Skeletal muscle tissue (tissue), 4 donors: ENCODE data around the gene RGPD8. TPM values are rescaled to one million over a fixed set of nuclear protein-coding genes. Genes with fewer than 3 reads are reported as not detected.
"Not testable (repeated sequence)": the region's sequence is repeated elsewhere in the genome, so short reads cannot be mapped to it uniquely, and the experiment has no call there.

Experiments
- H3K27ac ChIP-seq: one replicate; pipeline ENCODE4 v1.7.0; 2013; ENCODE audit warnings: mild to moderate bottlenecking, low read depth, low read length, inconsistent platforms
- H3K27me3 ChIP-seq, 3 donors: one replicate each; pipeline ENCODE4 v1.7.0; 2013; ENCODE audit warnings: low read length in 3 of 3; ENCODE audit not compliant: control insufficient read depth in 3 of 3, insufficient read depth in 3 of 3
- H3K36me3 ChIP-seq, 3 donors: one replicate each; pipeline ENCODE4 v1.7.0; 2013; ENCODE audit warnings: low read length in 3 of 3; ENCODE audit not compliant: control insufficient read depth in 3 of 3, insufficient read depth in 3 of 3
- H3K4me1 ChIP-seq, 3 donors: one replicate each; pipeline ENCODE4 v1.7.0; 2013; ENCODE audit warnings: low read length in 3 of 3, mild to moderate bottlenecking in 3 of 3; ENCODE audit not compliant: control insufficient read depth in 3 of 3, insufficient read depth in 3 of 3
- H3K4me3 ChIP-seq, 3 donors: one replicate each; pipeline ENCODE4 v1.7.0; 2013; ENCODE audit warnings: low read length in 3 of 3
- H3K9ac ChIP-seq, 3 donors: one replicate each; pipeline ENCODE4 v1.7.0; 2013; ENCODE audit warnings: low read length in 3 of 3, mild to moderate bottlenecking in 3 of 3, moderate library complexity in 2 of 3, low read depth in 1 of 3
- H3K9me3 ChIP-seq, 3 donors: one replicate each; pipeline ENCODE4 v1.7.0; 2013; ENCODE audit warnings: low read length in 3 of 3; ENCODE audit not compliant: control insufficient read depth in 3 of 3
- total RNA-seq: library from RNA; depleted of rRNA; stranded (reverse); fragments of >200 nt; gene quantifications from one replicate; pipeline ENCODE4 v1.2.3, GENCODE V29; 2014
- donor health status: Osteomylitis.

RGPD8 gene
- total RNA-seq, 1 donor from 2014 or later: 18.3 TPM

DNA sequence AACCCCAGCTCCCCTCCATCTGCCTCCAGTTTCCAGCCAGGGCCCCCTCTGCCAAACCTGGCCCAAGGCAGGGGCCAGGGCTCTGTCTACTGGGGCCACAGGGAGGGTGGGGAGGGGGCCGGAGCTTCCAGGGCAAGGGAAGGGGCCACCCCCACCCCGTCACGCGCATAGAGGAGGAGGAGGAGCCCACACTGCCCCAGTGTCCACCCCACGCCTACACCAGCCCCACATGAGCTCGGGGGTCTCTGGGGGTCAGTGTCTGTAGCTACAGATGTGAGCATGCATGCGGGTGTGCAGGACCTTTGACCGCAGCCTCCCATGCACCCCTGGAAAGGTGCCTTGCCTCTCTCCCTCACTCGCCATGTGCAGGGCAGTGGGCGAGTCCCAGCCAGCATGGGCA, 3.5 kb upstream of the RGPD8 start:
- not testable (repeated sequence) for H3K27ac ChIP-seq, H3K9ac ChIP-seq, H3K4me3 ChIP-seq, H3K4me1 ChIP-seq, H3K36me3 ChIP-seq, H3K27me3 ChIP-seq, H3K9me3 ChIP-seq

DNA sequence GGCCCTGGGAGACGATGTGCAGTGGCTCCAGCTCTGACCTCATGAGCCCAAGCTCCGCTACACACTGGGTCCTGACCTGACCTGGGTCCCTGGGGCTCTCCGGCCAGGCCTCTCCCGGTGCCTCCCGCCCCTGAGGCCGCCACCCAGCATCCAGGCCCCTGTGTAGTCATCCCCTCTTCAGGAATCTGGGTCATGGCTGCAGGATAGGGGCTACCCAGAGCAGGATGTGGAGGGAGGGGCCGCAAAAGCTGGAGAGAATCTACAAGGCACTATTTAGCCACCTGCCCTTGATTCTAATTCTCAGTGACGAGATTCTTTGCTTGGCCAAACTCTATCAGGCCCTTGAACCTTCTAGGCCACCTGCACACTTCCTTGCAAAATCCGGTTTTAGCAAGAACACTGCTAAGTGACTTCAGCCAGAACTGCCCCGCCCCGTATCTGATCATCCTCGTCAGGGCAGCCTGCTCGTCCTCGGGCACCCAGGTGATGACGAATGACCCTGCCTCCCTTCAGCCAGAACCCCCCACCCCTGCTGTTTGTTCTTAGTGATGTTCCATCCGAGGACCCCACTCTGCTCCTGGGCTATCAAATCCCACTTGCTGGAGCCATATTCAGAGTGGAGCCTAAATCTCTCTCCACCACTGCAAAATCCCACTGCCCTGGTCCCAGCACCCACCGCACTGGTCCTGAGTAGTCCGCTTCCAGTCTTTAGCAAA, 2.4 kb upstream of the RGPD8 start:
- not testable (repeated sequence) for H3K27me3 ChIP-seq, H3K27ac ChIP-seq, H3K4me1 ChIP-seq, H3K4me3 ChIP-seq, H3K9me3 ChIP-seq, H3K36me3 ChIP-seq, H3K9ac ChIP-seq

DNA sequence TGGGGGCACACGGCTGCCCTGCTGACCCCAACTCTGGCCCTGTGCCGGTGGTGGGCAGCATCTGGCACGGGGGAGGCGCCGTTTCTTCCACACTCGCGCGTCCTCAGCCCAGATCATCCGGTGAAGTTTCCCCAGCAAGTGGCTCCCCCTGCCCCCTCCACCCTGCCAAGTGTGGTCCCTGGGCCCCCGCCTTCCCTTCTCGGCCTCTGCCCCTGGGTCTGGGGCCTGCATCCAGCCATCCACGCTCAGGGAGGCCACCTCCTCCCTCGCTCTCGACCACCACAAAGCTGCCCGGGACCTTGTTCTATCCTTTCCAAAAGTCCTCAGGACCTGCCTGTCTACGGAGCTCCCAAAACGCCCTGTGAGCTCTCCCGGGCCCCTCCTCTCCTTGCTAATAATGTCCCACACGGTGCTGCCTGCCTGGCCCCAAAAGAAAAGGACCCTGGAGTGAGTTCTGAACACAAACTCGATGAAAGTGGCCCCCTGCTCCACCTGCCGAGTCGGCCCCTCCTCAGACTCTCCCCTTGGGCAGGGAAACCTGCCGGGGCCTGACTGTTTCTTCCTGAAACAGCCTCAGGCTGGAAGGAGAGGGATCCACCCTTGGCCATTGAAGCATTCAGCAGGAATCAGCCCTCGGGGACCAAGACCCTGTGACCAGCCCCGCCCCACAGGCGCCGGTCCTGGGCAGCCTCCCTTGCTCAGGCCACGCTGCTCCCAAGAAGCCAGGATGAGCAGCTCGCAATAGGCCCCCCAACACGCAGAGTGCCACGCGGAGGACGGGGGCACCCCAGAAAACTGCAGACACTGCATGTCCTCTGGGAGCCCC, 1.7 kb upstream of the RGPD8 start:
- H3K4me1 ChIP-seq, H3K27ac ChIP-seq, H3K4me3 ChIP-seq, H3K9ac ChIP-seq, H3K27me3 ChIP-seq, H3K36me3 ChIP-seq, H3K9me3 ChIP-seq: not testable (repeated sequence)

DNA sequence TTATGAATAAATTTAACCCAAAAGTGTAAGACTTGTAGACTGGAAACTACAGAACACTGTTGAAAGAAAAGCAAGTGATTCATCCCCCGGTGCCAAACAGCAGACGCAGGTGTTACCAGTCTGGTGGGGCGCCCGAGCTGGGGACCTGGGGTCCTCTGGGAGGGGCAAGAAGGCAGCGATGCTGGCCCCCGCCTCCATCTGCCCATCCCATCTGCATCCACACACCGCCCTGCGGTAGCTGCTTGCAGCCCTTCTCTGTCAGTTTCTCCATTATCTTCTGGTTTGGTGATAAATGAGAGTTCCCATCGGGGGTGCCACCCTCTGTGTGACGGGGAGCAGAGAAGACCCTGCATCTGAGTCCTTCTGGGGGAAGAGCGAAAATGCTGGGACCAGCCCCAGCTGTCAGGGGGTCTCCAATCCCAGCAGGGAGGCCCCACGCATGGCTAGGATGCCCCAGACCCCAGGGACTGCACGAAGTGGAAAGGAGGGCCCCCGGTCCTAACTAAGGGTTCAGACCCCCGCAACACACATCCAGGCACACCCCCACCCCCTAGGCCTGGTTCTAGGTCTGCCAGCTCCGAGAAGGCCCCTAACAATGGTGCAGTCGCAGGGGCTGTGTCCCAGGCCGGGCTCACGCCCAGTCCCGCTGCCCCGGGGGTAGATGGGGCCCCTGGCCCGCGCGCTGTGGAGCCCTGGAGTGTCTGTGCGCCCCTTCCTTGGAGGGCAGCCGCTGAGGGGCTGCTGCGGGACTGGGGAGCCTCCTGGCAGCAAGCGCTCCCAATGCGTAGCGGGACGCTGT, 686 bp upstream of the RGPD8 start:
- H3K9me3 ChIP-seq: no peaks in the 10 kb centered on the region
- no peaks in the 10 kb centered on the region for H3K4me1 ChIP-seq
- H3K27me3 ChIP-seq: peaks cover 0 to 4% (median 0%) of the 10 kb centered on the region in 3 donors
- H3K27ac ChIP-seq: no peak overlapping the region
- no peaks in the 10 kb centered on the region for H3K36me3 ChIP-seq
- no peak overlapping the region for H3K9ac ChIP-seq
- H3K4me3 ChIP-seq: no peak overlapping the region

DNA sequence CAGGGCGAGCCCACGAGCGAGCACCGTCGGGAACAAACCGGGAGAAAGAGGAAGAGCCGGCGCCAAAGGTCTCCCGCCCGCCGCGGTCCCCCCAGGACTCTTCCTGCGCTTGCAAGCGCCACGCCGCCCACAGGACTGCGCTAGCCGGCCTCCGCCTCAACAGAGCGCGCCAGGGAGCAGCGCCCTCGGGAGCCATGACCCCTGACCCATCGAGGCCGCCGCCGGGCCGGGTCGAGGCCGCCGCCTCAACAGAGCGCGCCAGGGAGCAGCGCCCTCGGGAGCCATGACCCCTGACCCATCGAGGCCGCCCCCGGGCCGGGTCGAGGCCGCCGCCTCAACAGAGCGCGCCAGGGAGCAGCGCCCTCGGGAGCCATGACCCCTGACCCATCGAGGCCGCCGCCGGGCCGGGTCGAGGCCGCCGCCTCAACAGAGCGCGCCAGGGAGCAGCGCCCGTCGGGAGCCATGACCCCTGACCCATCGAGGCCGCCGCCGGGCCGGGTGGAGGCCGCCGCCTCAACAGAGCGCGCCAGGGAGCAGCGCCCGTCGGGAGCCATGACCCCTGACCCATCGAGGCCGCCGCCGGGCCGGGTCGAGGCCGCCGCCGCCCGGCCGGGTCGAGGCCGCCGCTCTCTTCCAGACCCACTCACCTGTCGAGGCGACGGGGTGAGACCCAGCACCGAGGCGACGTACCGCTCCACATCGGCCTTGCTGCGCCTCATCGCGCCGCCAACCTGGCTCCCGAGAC, 538 bp downstream of the RGPD8 start:
- peak overlapping the region in 2 of 3 donors; percentile 20 to 45 for H3K4me3 ChIP-seq
- H3K4me1 ChIP-seq, H3K36me3 ChIP-seq, H3K9me3 ChIP-seq, H3K27ac ChIP-seq, H3K27me3 ChIP-seq: not testable (repeated sequence)
- H3K9ac ChIP-seq: peak overlapping the region in 1 of 3 donors; percentile 73

DNA sequence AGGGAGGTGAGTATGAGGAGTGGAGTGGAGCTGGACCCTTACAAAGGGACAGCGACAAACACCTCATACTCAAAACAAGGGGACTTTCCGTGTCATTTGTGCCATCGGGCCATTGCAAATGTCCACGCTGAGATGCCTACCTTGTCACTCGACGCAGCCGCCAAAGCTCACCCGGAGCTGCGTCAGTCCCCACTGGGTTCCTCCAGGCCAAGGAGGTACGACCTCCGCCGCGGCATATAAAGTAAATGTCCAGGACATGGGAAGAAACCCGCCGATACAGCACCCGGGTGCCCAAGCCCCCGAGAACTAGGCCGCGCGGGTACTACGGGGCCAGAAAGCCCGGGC, 1.1 kb downstream of the RGPD8 start:
- not testable (repeated sequence) for H3K36me3 ChIP-seq, H3K27me3 ChIP-seq, H3K4me1 ChIP-seq, H3K9me3 ChIP-seq, H3K27ac ChIP-seq
- H3K4me3 ChIP-seq: peak overlapping the region in 1 of 3 donors; percentile 58
- H3K9ac ChIP-seq: peak overlapping the region in 1 of 3 donors; percentile 73

DNA sequence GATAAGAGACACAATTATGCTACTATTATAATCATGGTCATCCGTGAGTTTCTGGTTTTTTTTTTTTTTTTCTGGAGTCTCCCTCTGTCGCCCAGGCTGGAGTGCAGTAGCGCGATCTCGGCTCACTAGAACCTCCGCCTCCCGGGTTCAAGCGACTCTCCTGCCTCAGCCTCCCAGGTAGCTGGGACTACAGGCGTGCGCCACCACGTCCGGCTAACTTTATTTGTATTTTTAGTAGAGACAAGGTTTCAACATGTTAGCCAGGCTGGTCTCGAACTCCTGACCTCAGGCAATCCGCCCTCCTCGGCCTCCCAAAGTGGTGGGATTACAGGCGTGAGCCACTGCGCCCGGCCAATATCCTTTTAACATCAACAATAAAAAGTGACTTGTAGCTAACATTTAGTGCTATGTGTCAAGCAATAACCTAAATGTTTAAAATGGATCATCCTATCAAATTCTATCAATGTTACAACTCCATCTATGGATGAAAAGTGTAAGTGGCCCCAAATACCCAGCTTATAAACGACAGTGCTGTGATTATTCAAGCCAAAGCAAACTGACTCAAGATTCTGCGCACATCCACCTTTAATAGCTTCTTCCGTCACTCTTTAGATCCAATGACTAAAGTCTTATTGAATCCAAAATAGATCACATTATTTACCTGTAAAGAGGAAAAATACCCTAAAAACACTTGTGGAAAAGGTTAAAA, 1.7 kb downstream of the RGPD8 start:
- H3K27ac ChIP-seq, H3K4me3 ChIP-seq: not testable (repeated sequence)

DNA sequence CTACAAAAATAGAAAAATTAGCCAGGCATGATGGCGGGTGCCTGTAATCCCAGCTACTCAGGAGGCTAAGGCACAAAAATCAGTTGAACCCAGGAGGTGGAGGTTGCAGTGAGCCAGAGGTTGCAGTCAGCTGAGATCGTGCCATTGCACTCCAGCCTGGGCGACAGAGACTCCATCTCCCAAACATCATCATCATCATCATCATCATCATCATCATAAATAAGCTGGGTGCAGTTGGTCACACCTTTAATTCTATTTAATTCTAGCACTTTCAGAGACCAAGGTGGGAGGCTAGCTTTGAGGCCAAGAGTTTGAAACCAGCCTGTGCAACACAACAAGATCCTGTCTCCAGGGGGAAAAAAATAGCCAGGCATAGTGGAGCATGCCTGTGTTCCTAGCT, 8.9 kb downstream of the RGPD8 start:
- H3K4me1 ChIP-seq, H3K36me3 ChIP-seq, H3K9me3 ChIP-seq, H3K27ac ChIP-seq, H3K27me3 ChIP-seq, H3K9ac ChIP-seq, H3K4me3 ChIP-seq: not testable (repeated sequence)

More for the DNA sequence above, 1.7 kb downstream of the RGPD8 start:
- not testable (repeated sequence) for H3K4me1 ChIP-seq, H3K27me3 ChIP-seq, H3K9me3 ChIP-seq, H3K9ac ChIP-seq, H3K36me3 ChIP-seq

DNA sequence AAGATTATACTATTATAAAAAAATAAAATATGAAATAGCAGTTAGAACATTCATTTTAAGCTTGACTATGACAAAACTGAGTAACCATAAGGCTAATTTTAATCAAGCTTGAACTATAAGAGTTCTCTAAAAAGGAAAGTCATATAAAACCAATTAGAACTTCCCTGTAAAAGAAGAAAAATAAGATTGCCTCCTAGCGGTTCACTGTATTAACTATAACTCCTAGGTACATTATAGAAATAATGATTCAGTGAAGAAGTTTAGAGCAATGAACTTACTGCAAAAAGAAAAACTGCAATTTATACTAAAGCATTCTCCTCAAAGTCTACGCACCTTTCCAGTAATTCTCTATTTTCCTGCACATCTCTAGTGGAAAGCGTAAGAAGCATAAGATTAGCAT, 16.6 kb downstream of the RGPD8 start:
- H3K4me3 ChIP-seq, H3K4me1 ChIP-seq, H3K27me3 ChIP-seq, H3K36me3 ChIP-seq, H3K9ac ChIP-seq, H3K27ac ChIP-seq, H3K9me3 ChIP-seq: not testable (repeated sequence)
